Body of pancreas (tissue), 4 donors: ENCODE data around the gene TRIM71.

Experiments used
- POLR2A ChIP-seq, 3 donors: fragments of 450-650 bp; IDR thresholded peaks; one replicate each; pipeline ENCODE4 v1.6.1; 2016; ENCODE audit warnings: antibody characterized with exemption in 3 of 3, mild to moderate bottlenecking in 2 of 3
- TF ChIP-seq, protein P1 (sequence below), 7 experiments: fragments of 450-650 bp in 4 of 7; fragments of 200-600 bp in 3 of 7; sonication (generic) in 3 of 7; IDR thresholded peaks; one replicate each; pipeline ENCODE4 v1.5.1; 2016 to 2019; ENCODE audit warnings: antibody characterized with exemption in 7 of 7

DNA sequence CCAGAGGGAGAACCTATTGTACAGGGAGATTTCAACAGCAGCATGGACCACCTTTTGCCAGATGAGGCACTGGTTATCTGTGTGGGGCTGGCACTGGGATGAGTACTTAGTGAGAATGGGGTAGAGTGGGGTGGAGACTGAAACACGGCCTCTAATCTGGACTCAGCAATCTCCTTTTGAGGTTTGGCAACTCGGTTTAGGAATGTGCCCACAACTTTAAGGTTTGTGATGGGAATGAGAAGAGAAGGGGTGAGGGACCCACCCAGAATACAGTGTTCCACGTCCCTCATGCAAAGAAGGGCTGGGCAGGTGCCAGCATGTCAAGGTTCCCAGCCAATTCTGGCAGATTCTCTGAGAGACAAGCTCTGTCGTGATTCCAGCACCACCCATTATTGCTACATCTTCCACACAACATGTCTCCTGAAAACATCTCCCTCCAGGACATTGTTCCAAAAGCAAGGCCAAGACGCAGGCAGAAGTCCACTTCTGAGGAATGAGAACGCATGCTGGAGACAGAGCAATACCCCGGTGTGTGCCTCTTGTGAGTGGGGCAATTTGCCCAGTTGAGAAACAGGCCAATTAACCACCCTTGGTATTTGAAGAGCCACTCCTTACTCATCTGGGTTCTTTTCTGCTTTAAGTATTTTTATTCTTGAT lies 96.1 kb downstream of the TRIM71 start:
- TF ChIP-seq POLR2A (IDR thresholded peaks at IDR 0.05): no peak
- TF ChIP-seq, protein P1, sequence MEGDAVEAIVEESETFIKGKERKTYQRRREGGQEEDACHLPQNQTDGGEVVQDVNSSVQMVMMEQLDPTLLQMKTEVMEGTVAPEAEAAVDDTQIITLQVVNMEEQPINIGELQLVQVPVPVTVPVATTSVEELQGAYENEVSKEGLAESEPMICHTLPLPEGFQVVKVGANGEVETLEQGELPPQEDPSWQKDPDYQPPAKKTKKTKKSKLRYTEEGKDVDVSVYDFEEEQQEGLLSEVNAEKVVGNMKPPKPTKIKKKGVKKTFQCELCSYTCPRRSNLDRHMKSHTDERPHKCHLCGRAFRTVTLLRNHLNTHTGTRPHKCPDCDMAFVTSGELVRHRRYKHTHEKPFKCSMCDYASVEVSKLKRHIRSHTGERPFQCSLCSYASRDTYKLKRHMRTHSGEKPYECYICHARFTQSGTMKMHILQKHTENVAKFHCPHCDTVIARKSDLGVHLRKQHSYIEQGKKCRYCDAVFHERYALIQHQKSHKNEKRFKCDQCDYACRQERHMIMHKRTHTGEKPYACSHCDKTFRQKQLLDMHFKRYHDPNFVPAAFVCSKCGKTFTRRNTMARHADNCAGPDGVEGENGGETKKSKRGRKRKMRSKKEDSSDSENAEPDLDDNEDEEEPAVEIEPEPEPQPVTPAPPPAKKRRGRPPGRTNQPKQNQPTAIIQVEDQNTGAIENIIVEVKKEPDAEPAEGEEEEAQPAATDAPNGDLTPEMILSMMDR (IDR thresholded peaks at IDR 0.05): no peak
